GM21786 (cell line): ENCODE data around the gene KRTAP10-4.
"Not testable (repeated sequence)": the region's sequence is repeated elsewhere in the genome, so short reads cannot be mapped to it uniquely, and the experiment has no call there.

Experiments used
- ATAC-seq: cut with Tn5 transposase; IDR thresholded peaks from one replicate; pipeline ENCODE4 v1.9.1; 2021; ENCODE audit not compliant: unreplicated experiment

Gene KRTAP10-4

DNA sequence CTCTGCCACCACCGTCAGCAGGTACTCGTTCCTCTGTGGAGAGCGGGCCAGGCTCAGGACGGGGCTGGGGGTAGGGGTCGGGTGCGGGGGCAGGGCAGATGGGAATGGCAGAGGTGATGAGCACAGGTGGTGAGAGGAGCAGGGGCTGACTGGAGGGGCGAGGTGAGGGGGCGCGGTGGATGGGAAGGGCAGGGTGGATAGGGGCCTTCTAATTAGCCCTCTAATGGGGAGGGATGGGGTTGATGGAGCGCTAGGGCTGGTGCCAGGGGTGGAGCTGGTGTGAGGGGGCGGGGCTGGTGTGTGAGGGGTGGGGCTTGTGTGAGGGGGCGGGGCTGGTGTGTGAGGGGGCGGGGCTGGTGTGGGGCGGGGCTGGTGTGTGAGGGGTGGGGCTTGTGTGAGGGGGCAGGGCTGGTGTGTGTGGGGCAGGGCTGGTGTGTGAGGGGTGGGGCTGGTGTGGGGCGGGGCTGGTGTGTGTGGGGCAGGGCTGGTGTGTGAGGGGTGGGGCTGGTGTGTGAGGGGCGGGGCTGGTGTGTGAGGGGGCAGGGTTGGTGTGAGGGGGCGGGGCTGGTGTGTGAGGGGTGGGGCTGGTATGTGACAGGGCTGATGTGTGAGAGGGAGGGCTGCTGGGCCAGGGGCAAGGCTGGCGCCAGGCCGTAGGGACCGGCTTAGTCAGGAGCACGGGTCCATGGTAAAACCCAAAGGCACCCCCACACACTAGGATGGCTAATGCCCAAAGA lies 39.5 kb upstream of the KRTAP10-4 start:
- ATAC-seq = no peak

- no peak for ATAC-seq
Measured at GRCh38 chr21:44534688-44535087, 38.8 kb upstream of the KRTAP10-4 start.

GRCh38 chr21:44535963-44536362 lies 37.6 kb upstream of the KRTAP10-4 start:
- ATAC-seq = no peak

- no peak for ATAC-seq
Measured at GRCh38 chr21:44537930-44538911, 35.3 kb upstream of the KRTAP10-4 start.

- ATAC-seq = no peak
Measured at GRCh38 chr21:44539046-44539445, 34.5 kb upstream of the KRTAP10-4 start.

DNA sequence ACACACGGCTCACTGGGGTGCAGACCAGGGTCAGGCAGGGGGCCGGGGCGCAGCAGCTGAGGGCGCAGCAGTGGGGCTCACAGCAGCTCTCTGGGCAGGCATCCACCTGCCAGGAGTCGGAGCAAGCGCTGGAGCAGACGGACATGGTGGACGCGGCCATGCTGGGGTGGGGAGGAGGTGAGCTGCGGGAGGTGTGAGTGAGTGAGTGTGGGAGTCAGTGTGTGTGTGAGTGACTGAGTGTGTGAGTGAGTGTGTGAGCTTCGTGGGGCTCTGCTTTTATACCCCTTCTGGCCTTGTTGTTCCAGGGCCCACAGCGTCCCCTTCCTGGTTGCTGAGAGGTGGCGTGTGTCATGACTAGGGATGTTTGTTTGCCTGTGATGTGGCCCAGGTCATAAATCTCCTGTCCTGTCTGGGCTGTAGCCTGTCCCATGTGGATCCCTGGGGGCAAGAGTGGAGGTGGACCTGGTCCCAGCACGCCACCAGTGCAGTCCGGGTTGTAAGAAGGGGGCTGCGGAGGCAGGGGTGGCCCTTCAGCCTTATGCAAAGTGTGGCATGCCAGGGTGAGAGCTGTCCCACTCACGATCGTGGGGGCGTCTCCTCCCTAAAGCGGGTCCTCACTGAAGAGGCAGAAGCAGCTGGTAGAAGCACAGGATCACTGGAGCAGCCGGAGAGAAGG lies 33.4 kb upstream of the KRTAP10-4 start, which contains the start of gene KRTAP10-1:
KRTAP10-1 (minus strand) TSS at position 205 of the 676 bp plus-strand sequence; CDS start at position 160, 45 bp downstream.
- no peak for ATAC-seq

- no peak for ATAC-seq
Measured at GRCh38 chr21:44540741-44541288, 32.7 kb upstream of the KRTAP10-4 start.

DNA sequence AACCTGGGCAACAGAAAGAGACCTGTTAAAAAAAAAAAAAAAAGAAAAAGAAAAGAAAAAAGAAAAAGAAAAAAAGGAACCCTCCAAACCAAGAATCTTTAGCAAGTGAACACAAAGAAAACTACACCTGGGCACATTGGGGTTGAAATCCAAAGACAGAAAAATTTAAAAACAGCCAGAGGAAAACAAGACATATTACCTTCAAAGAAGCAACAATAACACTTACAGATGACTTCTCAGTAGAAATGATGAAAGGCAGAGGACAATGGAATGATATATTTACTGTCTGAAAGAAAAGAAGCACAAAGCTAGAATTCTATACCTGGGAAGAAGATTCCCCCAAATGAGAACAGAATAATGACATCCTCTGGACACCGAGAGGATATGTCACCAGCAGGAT lies 30.8 kb upstream of the KRTAP10-4 start:
- ATAC-seq = no peak

DNA sequence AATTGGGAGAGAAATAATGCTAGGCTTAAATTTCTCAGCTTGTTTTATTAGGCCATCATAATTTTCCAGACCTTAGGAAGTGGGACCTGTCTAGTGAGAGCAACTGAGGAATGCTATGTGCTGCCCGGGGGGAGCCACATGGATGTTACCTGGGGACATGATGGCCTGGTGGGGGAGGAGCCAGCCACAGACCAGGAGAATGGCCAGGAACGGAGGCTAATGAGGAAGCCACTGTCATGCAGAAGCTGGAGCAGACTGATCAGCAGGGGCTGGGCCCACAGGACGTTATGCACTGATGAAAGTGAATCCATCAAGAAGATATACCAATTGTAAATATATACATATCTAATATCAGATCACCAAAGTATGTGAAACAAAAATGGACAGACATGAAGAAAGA lies 29.0 kb upstream of the KRTAP10-4 start:
- no peak for ATAC-seq

- ATAC-seq = no peak
Measured at GRCh38 chr21:44547656-44548331, 25.7 kb upstream of the KRTAP10-4 start.

GRCh38 chr21:44548381-44548780 lies 25.1 kb upstream of the KRTAP10-4 start:
- ATAC-seq = no peak

DNA sequence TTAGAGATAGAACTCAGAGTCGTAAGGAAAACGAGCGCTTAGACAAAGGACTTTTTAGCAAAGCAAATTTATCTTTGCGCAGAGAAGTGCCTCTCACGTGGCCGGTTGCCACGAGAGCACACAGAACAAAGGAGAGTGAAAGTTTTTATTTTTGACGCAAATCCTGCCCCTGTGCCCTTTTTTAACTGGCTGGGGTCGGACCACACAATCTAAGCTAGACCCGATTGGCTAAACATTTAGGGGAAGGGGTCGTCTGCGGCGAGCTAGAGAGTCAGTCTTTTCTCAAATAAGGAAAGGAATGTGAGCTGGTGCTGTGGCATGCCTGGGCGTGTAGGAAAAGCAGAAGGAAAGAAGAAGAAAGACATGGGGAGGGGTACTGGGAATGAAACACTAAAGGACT lies 24.6 kb upstream of the KRTAP10-4 start:
- ATAC-seq = no peak

DNA sequence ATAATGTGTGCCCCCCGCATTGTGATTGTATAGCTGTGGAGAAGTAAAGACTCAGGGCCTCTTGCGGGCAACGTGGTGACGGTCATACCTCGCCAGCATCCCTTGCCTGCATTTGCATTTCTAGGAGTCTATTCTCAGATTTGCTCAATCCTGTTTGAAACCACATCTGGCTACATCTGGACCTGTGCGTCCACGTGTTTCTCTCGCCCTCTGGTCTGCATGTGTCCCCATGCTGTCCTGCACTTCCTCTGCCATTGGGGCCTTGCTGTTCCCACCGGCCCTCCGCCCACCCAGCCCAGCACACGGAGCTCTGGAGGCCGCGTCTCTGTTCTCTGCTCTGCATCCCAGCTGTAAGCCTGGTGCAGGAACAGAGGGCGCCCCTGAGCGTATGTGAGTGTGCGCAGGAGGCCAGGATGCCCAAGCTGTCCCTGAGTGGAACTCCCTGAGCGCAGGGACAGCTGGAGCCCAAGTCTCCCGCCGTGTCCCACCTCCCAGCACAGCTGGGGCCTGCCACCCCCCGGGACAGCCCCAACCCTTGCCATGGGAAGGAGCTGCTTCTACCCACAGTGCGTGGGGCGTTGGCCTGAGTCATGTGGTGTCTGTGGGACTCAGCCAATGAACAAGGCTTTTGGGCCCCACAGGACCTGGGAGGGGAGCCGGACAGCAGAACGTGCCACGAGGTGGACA lies 23.9 kb upstream of the KRTAP10-4 start:
- no peak for ATAC-seq

DNA sequence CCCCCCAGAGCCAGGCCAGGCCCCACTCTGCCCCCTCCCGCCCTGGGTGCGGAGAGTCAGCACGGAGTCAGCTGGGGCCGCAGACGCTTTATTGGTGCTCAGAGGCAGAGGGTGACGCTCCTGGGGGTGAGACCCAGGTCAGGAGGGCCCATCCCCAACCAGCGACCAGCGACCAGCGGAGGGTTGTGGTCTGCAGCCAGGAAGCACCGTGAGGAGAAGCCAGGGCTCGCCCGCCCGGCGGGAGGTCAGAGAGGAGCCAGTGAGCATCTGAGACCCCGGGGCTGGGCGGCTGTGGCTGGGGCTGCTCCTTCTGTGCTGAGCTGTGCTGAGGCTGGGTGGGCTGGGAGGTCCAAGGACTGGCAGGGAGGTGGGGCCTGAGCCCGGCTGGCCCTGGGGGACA lies 23.2 kb upstream of the KRTAP10-4 start:
- not testable (repeated sequence) for ATAC-seq

GRCh38 chr21:44550807-44551206 lies 22.7 kb upstream of the KRTAP10-4 start:
- no peak for ATAC-seq

GRCh38 chr21:44551340-44551961 lies 22.1 kb upstream of the KRTAP10-4 start, which contains the start of gene KRTAP10-2:
Gene KRTAP10-2 (minus strand): TSS chr21:44551505. CDS start chr21:44551458, 47 bp downstream.
- no peak for ATAC-seq

DNA sequence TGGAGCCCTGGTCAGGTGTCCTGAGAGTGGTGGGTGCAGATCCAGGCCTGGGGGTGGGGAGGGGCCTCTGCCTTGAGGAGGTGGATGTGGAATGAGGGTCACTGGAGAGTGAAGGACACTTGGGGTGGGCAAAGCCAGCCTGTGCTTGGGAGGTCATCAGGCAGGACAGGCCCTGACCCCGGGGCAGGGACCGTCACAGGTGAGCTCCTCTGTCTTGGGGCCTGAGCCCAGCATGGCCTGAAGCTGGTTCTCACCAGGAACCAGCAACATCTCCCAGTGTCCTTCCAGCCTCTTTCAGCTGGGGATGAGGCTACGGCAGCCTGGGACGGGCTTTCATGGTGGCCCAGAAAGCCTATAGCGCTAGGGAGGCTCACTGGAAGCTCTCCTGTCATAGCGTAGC lies 21.4 kb upstream of the KRTAP10-4 start:
- ATAC-seq = no peak

GRCh38 chr21:44552681-44553080 lies 20.8 kb upstream of the KRTAP10-4 start:
- no peak for ATAC-seq

GRCh38 chr21:44555200-44555875 lies 18.2 kb upstream of the KRTAP10-4 start:
- no peak for ATAC-seq
